AG10803 (cell line): ENCODE measurements around the gene MEP1A.
"Not testable (repeated sequence)": the region's sequence is repeated elsewhere in the genome, so short reads cannot be mapped to it uniquely, and the experiment has no call there.

ENCODE experiments used
- DNase-seq: peaks from one replicate; pipeline ENCODE4 v3.0.0; 2010; ENCODE audit warnings: low read depth
- H3K4me3 ChIP-seq: 2 replicates; pipeline ENCODE4 v1.5.1; 2011; ENCODE audit warnings: mild to moderate bottlenecking, low read length, control low read depth
- TF ChIP-seq, protein P1 (sequence below): conservative IDR thresholded peaks from 2 replicates; pipeline ENCODE4 v1.5.1; 2011; ENCODE audit warnings: mild to moderate bottlenecking, low read length, control low read depth, inconsistent platforms

MEP1A gene

DNA sequence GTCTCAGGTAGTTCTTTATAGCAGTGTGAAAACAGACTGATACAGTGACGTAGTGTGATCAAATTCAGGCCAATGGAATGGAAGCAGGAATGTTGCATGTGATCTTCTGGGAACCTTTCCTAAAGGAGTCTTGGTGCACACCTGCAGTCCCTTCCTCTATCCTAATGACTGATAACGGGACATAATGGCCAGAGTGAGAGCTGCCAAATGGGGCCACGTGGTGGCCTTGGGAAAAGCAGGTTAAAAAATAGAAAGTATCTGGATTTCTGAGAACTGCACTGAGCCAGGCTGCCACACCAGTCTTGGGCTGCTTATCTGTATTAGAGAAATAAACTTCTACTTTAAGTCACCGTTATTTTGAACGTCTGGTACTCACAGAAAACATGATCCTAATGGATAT is 51.9 kb downstream of the MEP1A start:
- DNase-seq = no peak
- TF ChIP-seq, protein P1, sequence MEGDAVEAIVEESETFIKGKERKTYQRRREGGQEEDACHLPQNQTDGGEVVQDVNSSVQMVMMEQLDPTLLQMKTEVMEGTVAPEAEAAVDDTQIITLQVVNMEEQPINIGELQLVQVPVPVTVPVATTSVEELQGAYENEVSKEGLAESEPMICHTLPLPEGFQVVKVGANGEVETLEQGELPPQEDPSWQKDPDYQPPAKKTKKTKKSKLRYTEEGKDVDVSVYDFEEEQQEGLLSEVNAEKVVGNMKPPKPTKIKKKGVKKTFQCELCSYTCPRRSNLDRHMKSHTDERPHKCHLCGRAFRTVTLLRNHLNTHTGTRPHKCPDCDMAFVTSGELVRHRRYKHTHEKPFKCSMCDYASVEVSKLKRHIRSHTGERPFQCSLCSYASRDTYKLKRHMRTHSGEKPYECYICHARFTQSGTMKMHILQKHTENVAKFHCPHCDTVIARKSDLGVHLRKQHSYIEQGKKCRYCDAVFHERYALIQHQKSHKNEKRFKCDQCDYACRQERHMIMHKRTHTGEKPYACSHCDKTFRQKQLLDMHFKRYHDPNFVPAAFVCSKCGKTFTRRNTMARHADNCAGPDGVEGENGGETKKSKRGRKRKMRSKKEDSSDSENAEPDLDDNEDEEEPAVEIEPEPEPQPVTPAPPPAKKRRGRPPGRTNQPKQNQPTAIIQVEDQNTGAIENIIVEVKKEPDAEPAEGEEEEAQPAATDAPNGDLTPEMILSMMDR = no peak
- H3K4me3 ChIP-seq = no peak overlapping the region

DNA sequence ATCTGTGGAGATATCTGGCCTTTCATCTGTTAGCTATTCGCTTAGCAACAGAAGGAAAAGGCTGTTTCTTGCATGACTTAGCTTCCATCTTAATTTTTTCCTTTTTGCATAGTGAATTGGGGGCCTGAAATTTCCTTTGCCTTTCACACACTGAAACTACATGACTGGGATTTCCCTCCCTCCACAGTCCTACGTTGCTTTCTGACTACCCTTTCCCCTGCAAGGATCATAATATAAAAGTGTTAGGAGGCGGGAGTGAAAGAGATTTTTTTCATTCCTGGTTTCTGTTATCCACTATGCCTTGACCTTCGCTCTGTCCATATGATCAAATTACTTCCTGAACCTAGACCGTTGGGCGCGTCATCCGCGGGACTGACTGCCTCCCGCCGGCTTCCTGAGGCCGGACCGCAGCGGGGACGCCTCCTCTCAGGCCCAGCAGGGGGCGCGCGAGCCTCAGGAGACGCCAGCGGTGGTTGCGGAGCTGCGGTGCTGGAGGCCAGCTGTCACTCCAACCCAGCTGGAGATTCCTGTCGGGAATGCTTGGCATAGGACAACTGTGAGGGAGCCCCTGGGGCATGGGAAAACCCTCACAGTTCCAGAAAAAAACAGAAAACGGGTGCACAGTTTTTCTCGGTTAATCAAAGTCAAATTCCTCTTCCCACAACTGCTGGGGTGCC is 55.6 kb downstream of the MEP1A start:
- DNase-seq = peak; percentile 62
- no peak overlapping the region for H3K4me3 ChIP-seq
- TF ChIP-seq, protein P1 = peak; percentile 76

DNA sequence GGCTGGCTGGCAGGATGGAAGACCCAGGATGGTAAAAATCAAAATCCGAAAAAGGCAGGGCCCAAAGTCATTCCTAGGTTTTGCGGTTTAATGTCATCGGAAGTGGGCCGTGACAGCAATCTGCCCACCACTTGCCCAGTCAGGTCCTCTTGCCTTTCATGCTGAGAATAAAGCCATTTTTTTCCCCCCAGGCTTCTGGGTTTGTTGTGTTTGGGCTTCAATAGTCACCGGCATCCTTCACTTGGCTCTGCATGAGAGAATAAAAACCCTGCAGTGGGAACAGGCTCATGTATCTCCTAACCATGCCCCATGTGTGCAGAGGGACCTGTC is 56.1 kb downstream of the MEP1A start:
- no peak for DNase-seq
- no peak overlapping the region for H3K4me3 ChIP-seq
- TF ChIP-seq, protein P1 = no peak

DNA sequence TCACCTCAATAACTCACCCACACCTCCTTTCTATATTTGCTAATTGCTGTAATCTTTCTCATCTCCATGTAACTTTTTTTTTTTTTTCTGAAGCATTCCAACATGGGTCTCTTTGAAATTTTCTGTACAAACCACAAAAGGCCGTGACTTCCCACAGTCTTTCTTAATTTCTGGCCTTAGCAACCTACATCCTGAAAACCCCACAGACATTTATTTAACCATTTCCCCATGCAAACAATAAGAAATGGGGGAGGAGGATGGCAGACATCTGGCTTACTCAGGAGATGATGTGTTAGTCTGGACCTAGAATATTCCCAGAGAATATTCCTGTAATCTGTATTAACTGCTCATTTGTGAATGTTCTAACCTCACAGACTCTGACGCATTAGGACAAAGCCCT is 57.6 kb downstream of the MEP1A start:
- DNase-seq = peak; percentile 62
- no peak overlapping the region for H3K4me3 ChIP-seq
- TF ChIP-seq, protein P1 = no peak

DNA sequence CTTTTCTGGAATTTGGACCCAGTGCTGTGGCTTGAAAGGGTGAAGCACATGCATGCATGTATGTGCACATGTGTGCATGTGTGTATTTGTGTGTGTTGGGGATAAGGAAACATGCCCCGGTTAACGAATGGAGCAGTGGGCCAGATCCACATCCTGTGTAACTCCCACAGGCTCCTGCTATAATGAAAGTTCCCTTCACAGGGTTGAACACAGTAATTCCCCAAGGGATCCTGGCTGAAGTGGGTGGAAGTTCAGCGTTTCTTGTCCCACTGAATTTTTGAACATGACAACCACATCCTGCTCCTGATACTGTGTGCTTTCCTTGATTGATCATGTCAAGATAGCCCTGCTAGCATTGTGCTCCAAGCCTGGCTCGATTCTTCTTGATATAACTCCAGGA is 58.4 kb downstream of the MEP1A start:
- not testable (repeated sequence) for DNase-seq, H3K4me3 ChIP-seq

DNA sequence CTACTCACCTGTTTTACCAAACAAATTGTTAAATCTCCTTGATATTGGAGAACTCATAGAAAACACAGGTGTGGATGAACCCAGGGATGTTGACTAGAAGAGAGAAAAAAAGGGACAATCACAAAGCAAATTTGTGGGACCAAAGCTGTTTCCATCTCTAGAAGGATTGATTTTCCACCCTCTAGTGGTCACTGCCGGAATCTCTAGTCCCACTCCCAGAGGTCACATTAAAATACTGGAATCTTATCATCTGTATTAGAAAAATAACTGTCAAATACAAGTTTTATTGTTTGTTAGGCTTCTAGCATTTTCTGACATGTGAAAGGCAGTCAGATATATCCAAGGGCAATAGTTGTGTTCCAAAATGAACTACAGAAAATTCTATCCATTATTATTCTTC is 62.8 kb downstream of the MEP1A start:
- DNase-seq = peak; percentile 14
- H3K4me3 ChIP-seq = not testable (repeated sequence)
- TF ChIP-seq, protein P1 = peak; percentile 71

DNA sequence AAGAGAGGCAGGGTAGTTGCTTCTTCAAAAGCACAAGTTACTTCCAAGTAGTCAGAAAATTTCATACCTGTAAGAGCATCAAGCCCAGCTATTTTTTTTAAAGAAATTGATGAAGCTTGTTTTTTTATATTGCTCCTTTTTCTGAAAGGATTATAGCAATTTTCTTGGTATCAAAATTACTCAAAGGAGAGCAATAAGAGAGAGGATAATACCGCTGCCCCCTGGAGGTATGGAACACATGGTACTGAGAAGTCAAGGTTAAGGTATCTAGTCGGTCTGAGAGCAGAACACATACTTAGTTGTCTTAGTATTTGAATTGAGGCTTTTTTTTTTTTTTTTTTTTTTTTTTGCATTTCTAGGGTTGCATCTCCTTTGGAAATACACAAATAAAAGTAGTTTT is 69.2 kb downstream of the MEP1A start:
- no peak for DNase-seq
- TF ChIP-seq, protein P1 = no peak
- no peak overlapping the region for H3K4me3 ChIP-seq

DNA sequence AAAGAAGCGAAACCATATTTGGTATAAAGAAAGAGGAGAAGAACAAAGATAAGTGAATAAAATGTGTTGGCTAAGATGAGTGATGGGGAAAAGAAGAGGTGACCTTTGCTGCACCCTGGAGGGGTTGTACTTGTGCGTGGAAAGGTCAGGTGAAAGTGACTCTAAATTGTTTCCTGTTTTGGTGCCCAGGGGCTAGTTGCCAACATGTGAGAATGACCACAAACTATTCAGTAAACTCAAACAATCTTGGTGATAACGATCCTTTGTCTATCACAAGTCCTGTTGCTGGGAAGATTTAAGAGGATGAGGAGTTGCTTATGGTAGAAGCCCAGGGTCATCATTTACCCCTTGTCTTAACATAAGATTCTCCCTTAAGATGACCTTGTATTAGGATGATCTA is 70.6 kb downstream of the MEP1A start:
- no peak for DNase-seq
- TF ChIP-seq, protein P1 = no peak
- H3K4me3 ChIP-seq = no peak overlapping the region
